GM12878 (cell line): Measurements from ENCODE around the gene XDH.

Experiments used
- CTCF ChIP-seq, 3 experiments: IDR thresholded peaks in 2 of 3; conservative IDR thresholded peaks in 1 of 3; 2 replicates each; pipeline ENCODE4 v1.5.1; 2011; ENCODE audit warnings: low read depth in 3 of 3, low read length in 3 of 3, mild to moderate bottlenecking in 3 of 3, control low read depth in 2 of 3, moderate library complexity in 2 of 3, inconsistent platforms in 1 of 3, mixed read lengths in 1 of 3; ENCODE audit not compliant: control insufficient read depth in 2 of 3, insufficient read depth in 1 of 3; ENCODE audit errors: extremely low read depth in 1 of 3
- PAX5 ChIP-seq: IDR thresholded peaks from 2 replicates; pipeline ENCODE4 v1.6.1; 2011; ENCODE audit warnings: low read depth, low read length, borderline replicate concordance
- POLR2AphosphoS2 ChIP-seq: IDR thresholded peaks from 2 replicates; pipeline ENCODE4 v1.6.1; 2011; ENCODE audit warnings: low read depth, mild to moderate bottlenecking, low read length, improper control_type of control experiment, moderate library complexity
- STAT3 ChIP-seq: IDR thresholded peaks from 2 replicates; pipeline ENCODE4 v1.6.1; 2011; ENCODE audit warnings: low read depth, low read length, improper control_type of control experiment
- TF ChIP-seq, protein P1 (sequence below): fragments of 450-650 bp; IDR thresholded peaks from 2 replicates; pipeline ENCODE4 v1.6.1; 2017; ENCODE audit warnings: borderline replicate concordance

GRCh38 chr2:31365834-31366505 is 48.6 kb downstream of the XDH start:
- TF ChIP-seq POLR2AphosphoS2 (no peak), STAT3 (no peak), CTCF (IDR thresholded peaks at IDR 0.05 in 2 of 3, conservative IDR thresholded peaks at IDR 0.05 in 1 of 3; ENCODE audit: control insufficient read depth in 2 of 3, extremely low read depth in 1 of 3, insufficient read depth in 1 of 3, low read depth in 3 of 3, low read length in 3 of 3) (no peak), PAX5 (no peak)
- TF ChIP-seq, protein P1, sequence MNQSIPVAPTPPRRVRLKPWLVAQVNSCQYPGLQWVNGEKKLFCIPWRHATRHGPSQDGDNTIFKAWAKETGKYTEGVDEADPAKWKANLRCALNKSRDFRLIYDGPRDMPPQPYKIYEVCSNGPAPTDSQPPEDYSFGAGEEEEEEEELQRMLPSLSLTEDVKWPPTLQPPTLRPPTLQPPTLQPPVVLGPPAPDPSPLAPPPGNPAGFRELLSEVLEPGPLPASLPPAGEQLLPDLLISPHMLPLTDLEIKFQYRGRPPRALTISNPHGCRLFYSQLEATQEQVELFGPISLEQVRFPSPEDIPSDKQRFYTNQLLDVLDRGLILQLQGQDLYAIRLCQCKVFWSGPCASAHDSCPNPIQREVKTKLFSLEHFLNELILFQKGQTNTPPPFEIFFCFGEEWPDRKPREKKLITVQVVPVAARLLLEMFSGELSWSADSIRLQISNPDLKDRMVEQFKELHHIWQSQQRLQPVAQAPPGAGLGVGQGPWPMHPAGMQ, result no peak
